ENCODE data around the gene CCDC92.

- TF ChIP-seq GATA2 (IDR thresholded peaks at IDR 0.05; ENCODE audit: low read depth, low read length), result no peak
- TF ChIP-seq GATA3 (IDR thresholded peaks at IDR 0.05; ENCODE audit: low read depth, low read length), result no peak
Measured at GRCh38 chr12:123944696-123945095, 27.9 kb downstream of the CCDC92 start.

Measured in SH-SY5Y (cell line).